SKM-1 (cell line): ENCODE measurements around the gene GIMD1.
"Not testable (repeated sequence)": the region's sequence is repeated elsewhere in the genome, so short reads cannot be mapped to it uniquely, and the experiment has no call there.

Experiments used
- DNase-seq: peaks from one replicate; lab custom pipeline; 2025; ENCODE audit not compliant: unreplicated experiment; lab: John Stamatoyannopoulos, UW

Gene GIMD1

GRCh38 chr4:106353786-106354185, 14.8 kb downstream of the GIMD1 start:
- DNase-seq: no peak

DNA sequence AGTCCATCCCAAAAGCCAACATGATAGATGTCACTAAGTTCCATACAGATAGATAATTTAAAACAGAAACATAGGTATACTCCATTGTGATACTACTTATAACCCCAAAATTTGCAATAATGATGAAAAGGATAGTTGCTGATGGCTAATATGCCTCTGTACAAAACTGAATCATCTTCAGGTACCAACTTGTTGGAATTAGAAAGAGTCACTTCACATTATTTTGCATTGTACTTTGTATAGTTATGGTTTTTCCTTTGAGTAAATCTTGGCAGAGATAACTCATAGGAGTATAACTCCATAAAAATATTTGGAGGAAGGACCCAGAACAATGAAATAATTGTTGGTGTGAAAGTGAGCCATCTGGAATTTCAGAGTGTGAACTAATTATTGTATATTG, 17.6 kb downstream of the GIMD1 start:
- DNase-seq: no peak

GRCh38 chr4:106347167-106347566, 21.4 kb downstream of the GIMD1 start:
- no peak for DNase-seq

DNA sequence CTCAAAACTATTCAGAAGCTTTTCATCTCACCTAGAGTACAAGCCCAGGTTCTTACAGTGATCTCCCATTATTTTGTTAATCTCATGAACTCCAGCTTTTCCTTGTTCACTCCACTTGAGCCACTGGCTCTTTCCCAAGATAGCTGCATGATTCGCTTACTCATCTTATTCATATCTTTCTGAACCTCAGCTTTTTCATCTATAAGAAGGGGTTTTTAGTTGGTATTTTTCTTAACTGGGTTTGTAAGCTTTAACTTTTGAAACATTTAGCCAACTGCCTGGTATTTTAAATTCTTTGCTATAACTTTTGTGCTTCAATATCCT, 24.0 kb downstream of the GIMD1 start:
- no peak for DNase-seq

- no peak for DNase-seq
Observed at GRCh38 chr4:106343865-106344646, 24.5 kb downstream of the GIMD1 start.

GRCh38 chr4:106340774-106341173, 27.8 kb downstream of the GIMD1 start:
- no peak for DNase-seq

- no peak for DNase-seq
Observed at GRCh38 chr4:106339431-106339830, 29.1 kb downstream of the GIMD1 start.

DNA sequence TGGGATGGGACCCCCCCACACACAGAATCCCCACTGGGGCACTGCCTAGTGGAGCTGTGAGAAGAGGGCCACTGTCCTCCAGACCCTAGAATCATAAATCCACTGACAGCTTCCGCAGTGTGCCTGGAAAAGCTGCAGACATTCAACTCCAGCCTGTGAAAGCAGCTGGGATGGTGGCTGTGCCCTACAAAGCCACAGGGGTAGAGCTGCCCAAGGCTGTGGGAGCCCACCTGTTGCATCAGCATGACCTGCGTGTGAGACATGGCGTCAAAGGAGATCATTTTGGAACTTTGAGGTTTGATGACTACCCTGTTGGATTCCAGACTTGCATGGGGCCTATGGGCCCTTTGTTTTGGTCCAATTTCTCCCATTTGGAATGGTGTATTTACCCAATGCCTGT, 29.9 kb downstream of the GIMD1 start:
- no peak for DNase-seq

GRCh38 chr4:106337916-106338315, 30.7 kb downstream of the GIMD1 start:
- no peak for DNase-seq

DNA sequence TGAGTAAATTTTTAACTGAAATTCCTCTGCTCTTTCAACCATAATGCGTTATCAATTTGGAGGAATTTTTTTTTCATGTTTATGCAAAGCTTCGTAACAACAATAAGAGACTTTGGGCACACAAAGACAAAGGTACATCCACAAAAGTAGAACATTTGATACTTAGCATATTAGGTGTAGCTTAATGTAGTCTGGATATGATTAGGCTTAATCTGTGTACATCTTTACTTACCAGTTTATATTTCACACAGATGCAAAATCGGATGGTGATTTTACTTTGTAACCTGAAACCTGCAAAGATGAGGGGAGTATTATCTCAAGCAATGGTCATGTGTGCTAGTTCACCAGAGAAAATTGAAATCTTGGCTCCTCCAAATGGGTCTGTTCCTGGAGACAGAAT, 32.0 kb downstream of the GIMD1 start:
- no peak for DNase-seq

DNA sequence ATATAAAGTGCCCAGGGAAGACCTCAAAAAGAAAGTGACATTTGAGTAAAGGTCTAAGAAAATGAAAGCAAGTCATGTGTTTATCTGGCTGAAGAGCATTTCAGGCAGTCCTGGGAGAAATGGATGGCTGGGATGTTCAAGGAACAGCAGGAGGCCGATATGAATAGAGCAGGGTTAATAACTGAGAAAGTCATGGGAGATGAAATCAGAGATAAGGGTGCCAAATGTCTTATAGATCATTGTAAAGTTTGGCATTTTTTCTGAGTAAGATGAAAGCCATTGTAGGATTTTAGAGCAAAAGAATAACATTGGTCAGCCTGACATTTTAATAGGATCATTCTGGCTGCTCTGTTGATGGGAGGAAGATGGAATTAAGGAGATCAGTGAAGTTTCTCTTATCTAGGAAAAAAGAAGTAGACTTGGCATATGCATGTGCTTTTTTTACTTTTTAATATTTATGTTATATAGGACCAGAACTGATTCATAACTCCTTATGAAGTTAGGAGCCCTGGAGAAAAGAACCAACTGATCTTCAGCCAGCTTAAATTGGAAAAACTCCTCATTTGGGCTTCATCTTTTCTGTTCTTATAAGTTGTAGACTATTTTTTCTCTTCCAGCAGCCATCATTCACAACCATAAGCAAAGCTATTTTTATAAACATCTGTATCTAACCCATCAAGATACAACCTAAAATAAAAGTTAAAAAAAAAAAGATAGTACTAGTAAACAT, 33.7 kb downstream of the GIMD1 start:
- no peak for DNase-seq

GRCh38 chr4:106333186-106333585, 35.4 kb downstream of the GIMD1 start:
- DNase-seq: no peak

- peak; percentile 24 for DNase-seq
Observed at GRCh38 chr4:106329041-106329618, 39.4 kb downstream of the GIMD1 start.

GRCh38 chr4:106325800-106326199, 42.8 kb downstream of the GIMD1 start:
- no peak for DNase-seq

- DNase-seq: no peak
Observed at GRCh38 chr4:106323119-106323518, 45.5 kb downstream of the GIMD1 start.

GRCh38 chr4:106321814-106322213, 46.8 kb downstream of the GIMD1 start:
- DNase-seq: not testable (repeated sequence)

DNA sequence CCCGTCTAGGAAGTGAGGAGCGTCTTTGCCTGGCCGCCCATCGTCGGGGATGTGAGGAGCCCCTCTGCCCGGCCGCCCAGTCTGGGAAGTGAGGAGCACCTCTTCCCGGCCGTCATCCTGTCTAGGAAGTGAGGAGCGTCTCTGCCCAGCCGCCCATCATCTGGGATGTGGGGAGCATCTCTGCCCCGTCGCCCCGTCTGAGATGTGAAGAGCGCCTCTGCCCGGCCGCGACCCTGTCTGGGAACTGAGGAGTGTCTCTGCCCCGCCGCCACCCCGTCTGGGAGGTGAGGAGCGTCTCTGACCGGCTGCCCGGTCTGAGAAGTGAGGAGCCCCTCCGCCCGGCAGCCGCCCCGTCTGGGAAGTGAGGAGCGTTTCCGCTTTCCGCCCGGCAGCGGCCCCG, 47.4 kb downstream of the GIMD1 start:
- DNase-seq: not testable (repeated sequence)

DNA sequence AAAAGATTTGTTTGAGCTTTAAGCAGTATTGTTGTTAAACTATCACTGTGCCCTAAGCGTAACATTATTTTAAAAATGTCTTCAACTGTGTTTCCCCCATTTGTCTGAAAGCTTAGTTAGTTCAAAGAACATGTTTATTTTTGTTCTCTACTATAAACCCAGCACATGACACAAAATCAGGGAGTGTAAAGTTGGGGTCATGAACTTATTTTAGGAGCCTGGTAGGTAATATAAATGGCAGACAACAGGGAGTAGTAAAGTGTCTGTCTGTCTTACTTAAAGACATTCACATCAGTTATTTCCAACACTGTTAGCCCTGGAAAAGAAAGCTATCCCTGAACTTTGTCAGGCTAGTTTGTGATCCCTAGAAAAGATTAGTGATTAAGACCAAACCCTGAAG, 48.3 kb downstream of the GIMD1 start:
- DNase-seq: no peak

- no peak for DNase-seq
Observed at GRCh38 chr4:106318511-106318910, 50.1 kb downstream of the GIMD1 start.

- DNase-seq: no peak
Observed at GRCh38 chr4:106317815-106318214, 50.8 kb downstream of the GIMD1 start.

GRCh38 chr4:106316773-106317409, 51.7 kb downstream of the GIMD1 start:
- no peak for DNase-seq
